ENCODE results near the gene CDK5RAP2. TPM values are rescaled to one million over a fixed set of nuclear protein-coding genes. Genes with fewer than 3 reads are reported as not detected.

The CDK5RAP2 gene
- total RNA-seq, 4 donors from 2014 or later, result 57.4 to 86.3 (median 70.3) TPM

- peaks cover 14 to 16% of the 10 kb centered on the region in 2 donors for H3K4me1 ChIP-seq
- H3K27ac ChIP-seq, result no peak overlapping the region
- in situ Hi-C loops (cut with MboI; ENCODE audit: low sequenced_read_pairs in 4 of 4), result no loop called here
- no peak overlapping the region for H3K4me3 ChIP-seq
- H3K9me3 ChIP-seq, result no peaks in the 10 kb centered on the region
- no peaks in the 10 kb centered on the region for H3K27me3 ChIP-seq
- TF ChIP-seq POLR2A (IDR thresholded peaks at IDR 0.05) (no peak), CTCF (IDR thresholded peaks at IDR 0.05 in 4 of 5, conservative IDR thresholded peaks at IDR 0.05 in 1 of 5) (no peak)
- DNase-seq, result no peak
- H3K36me3 ChIP-seq, result peaks cover 0 to 20% of the 10 kb centered on the region in 2 donors
- no peak for ATAC-seq
- intact Hi-C loops (cut with DNase I; ENCODE audit: low total_unique reads), result no loop called here
Observed at GRCh38 chr9:120436446-120436845, 143.5 kb downstream of the CDK5RAP2 start.

- H3K4me1 ChIP-seq, result peaks cover 14 to 16% of the 10 kb centered on the region in 2 donors
Observed at GRCh38 chr9:120435091-120435490, 144.9 kb downstream of the CDK5RAP2 start.

GRCh38 chr9:120434532-120434931, 145.4 kb downstream of the CDK5RAP2 start:
- H3K36me3 ChIP-seq, result peaks cover 0 to 17% of the 10 kb centered on the region in 2 donors
- intact Hi-C loops (cut with DNase I; ENCODE audit: low total_unique reads), result no loop called here
- H3K27me3 ChIP-seq, result no peaks in the 10 kb centered on the region
- no peak overlapping the region for H3K4me3 ChIP-seq
- ATAC-seq (peak; percentile 93 to 97), DNase-seq (peak; percentile 32 to 71)
- H3K4me1 ChIP-seq, result peaks cover 14 to 16% of the 10 kb centered on the region in 2 donors
- in situ Hi-C loops (cut with MboI; ENCODE audit: low sequenced_read_pairs in 4 of 4), result no loop called here
- no peaks in the 10 kb centered on the region for H3K9me3 ChIP-seq
- no peak for TF ChIP-seq CTCF (IDR thresholded peaks at IDR 0.05 in 4 of 5, conservative IDR thresholded peaks at IDR 0.05 in 1 of 5)
- no peak for TF ChIP-seq POLR2A (IDR thresholded peaks at IDR 0.05)
- peak overlapping the region in 3 of 4 donors; percentile 15 to 30 (median 18) for H3K27ac ChIP-seq

More at GRCh38 chr9:120435091-120435490, 144.9 kb downstream of the CDK5RAP2 start:
- no peak for DNase-seq
- no peak for ATAC-seq
- Histone ChIP-seq H3K9me3 (no peaks in the 10 kb centered on the region), H3K36me3 (peaks cover 0 to 17% of the 10 kb centered on the region in 2 donors), H3K4me3 (no peak overlapping the region), H3K27ac (peak overlapping the region in 3 of 4 donors; percentile 7 to 30 (median 18)), H3K27me3 (no peaks in the 10 kb centered on the region)
- in situ Hi-C loops (cut with MboI; ENCODE audit: low sequenced_read_pairs in 4 of 4) (no loop called here), intact Hi-C loops (cut with DNase I; ENCODE audit: low total_unique reads) (no loop called here)
- TF ChIP-seq POLR2A (IDR thresholded peaks at IDR 0.05) (no peak), CTCF (IDR thresholded peaks at IDR 0.05 in 4 of 5, conservative IDR thresholded peaks at IDR 0.05 in 1 of 5) (no peak)

GRCh38 chr9:120433701-120434100, 146.3 kb downstream of the CDK5RAP2 start:
- no peak for ATAC-seq
- intact Hi-C loops (cut with DNase I; ENCODE audit: low total_unique reads), result no loop called here
- Histone ChIP-seq H3K4me1 (peaks cover 14 to 16% of the 10 kb centered on the region in 2 donors), H3K9me3 (no peaks in the 10 kb centered on the region), H3K27me3 (no peaks in the 10 kb centered on the region), H3K27ac (peak overlapping the region in 2 of 4 donors; percentile 15 to 30), H3K36me3 (peaks cover 0 to 8% of the 10 kb centered on the region in 2 donors), H3K4me3 (no peak overlapping the region)
- no peak for DNase-seq
- in situ Hi-C loops (cut with MboI; ENCODE audit: low sequenced_read_pairs in 4 of 4), result no loop called here
- TF ChIP-seq POLR2A (IDR thresholded peaks at IDR 0.05), result no peak
- no peak for TF ChIP-seq CTCF (IDR thresholded peaks at IDR 0.05 in 4 of 5, conservative IDR thresholded peaks at IDR 0.05 in 1 of 5)

- TF ChIP-seq POLR2A (IDR thresholded peaks at IDR 0.05) (no peak), CTCF (IDR thresholded peaks at IDR 0.05 in 4 of 5, conservative IDR thresholded peaks at IDR 0.05 in 1 of 5) (no peak)
- no peak for ATAC-seq
- H3K27ac ChIP-seq, result no peak overlapping the region
- no peak overlapping the region for H3K4me3 ChIP-seq
- H3K36me3 ChIP-seq, result no peaks in the 10 kb centered on the region
- peaks cover 14 to 16% of the 10 kb centered on the region in 2 donors for H3K4me1 ChIP-seq
- intact Hi-C loops (cut with DNase I; ENCODE audit: low total_unique reads), result no loop called here
- no peaks in the 10 kb centered on the region for H3K27me3 ChIP-seq
- no peak for DNase-seq
- no peaks in the 10 kb centered on the region for H3K9me3 ChIP-seq
- in situ Hi-C loops (cut with MboI; ENCODE audit: low sequenced_read_pairs in 4 of 4), result no loop called here
Observed at GRCh38 chr9:120432600-120432999, 147.4 kb downstream of the CDK5RAP2 start.
